ENCODE results near the gene ABCB10. TPM values are rescaled to one million over a fixed set of nuclear protein-coding genes. Genes with fewer than 3 reads are reported as not detected.
"Not testable (repeated sequence)": the region's sequence is repeated elsewhere in the genome, so short reads cannot be mapped to it uniquely, and the experiment has no call there.

The ABCB10 gene
- total and polyA plus RNA-seq, 2 donors (not counting 1 experiment from before 2014, with no cell fraction given) = 11.3 to 14.9 TPM

DNA sequence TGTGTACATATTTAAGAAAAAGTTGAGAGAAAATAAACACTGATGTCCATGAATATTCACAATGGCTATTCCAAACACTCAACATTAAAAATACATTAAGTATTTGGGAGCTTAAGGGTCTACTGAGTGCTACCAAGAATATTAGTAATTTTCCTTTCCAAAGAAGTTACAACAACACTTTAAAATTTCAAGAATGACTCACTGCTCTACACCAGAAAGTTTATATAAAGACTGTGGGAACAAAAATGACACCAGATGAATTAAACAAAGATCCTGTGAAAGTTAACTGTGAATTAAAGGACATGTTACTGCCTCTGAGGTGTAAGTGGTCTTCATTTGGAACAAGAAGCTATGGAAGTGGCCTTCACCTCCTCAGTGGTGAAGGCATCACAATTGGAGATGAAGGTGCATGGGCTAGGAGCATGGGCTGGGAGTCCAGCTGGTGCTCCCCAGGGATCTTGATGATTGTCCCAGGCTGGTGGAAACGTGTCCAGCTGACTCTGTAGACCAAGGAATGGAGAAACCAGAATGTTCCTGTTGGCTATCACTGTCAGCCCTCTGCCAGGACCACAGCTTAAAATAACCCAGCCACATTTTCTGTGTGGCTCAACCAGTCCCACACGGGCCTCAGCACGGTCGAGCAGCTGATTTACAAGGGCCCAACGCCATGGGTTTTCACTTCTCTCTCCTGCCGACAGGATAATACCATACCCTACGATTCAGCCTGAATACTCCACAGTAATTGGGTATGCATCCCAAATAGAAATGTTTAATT, 38.6 kb upstream of the ABCB10 start:
- peak overlapping the region in 1 of 4 experiments; percentile 12 for H3K4me3 ChIP-seq (replicated peaks in 1 of 4; ENCODE audit: control extremely low read depth in 1 of 4, insufficient read depth in 1 of 4, low read depth in 3 of 4, low read length in 4 of 4)
- peak overlapping the region; percentile 86 for H3K27ac ChIP-seq (ENCODE audit: insufficient read depth, low read length)
- TF ChIP-seq, protein P1, sequence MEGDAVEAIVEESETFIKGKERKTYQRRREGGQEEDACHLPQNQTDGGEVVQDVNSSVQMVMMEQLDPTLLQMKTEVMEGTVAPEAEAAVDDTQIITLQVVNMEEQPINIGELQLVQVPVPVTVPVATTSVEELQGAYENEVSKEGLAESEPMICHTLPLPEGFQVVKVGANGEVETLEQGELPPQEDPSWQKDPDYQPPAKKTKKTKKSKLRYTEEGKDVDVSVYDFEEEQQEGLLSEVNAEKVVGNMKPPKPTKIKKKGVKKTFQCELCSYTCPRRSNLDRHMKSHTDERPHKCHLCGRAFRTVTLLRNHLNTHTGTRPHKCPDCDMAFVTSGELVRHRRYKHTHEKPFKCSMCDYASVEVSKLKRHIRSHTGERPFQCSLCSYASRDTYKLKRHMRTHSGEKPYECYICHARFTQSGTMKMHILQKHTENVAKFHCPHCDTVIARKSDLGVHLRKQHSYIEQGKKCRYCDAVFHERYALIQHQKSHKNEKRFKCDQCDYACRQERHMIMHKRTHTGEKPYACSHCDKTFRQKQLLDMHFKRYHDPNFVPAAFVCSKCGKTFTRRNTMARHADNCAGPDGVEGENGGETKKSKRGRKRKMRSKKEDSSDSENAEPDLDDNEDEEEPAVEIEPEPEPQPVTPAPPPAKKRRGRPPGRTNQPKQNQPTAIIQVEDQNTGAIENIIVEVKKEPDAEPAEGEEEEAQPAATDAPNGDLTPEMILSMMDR (conservative IDR thresholded peaks at IDR 0.05 in 1 of 2, IDR thresholded peaks at IDR 0.05 in 1 of 2; ENCODE audit: low read depth in 1 of 2, low read length in 2 of 2) = peak in 1 of 2 donors; percentile 6
- no peak for TF ChIP-seq EZH2 (IDR thresholded peaks at IDR 0.05; ENCODE audit: low read length, missing control alignments)
- DNase-seq (ENCODE audit: low read depth in 2 of 2) = peak; percentile 79 to 83
- peak overlapping the region; percentile 61 for H3K4me2 ChIP-seq (ENCODE audit: extremely low read depth, insufficient read depth, low read length)
- no peaks in the 10 kb centered on the region for H4K20me1 ChIP-seq (ENCODE audit: control insufficient read depth, extremely low read depth, insufficient read depth, low read length)
- peaks cover 11% of the 10 kb centered on the region for H3K4me1 ChIP-seq (ENCODE audit: control insufficient read depth, extremely low read depth, insufficient read depth, low read length)
- no peaks in the 10 kb centered on the region for H3K9me3 ChIP-seq (ENCODE audit: control insufficient read depth, insufficient read depth, low read depth, low read length)
- no peak overlapping the region for H2AFZ ChIP-seq (ENCODE audit: low read length)
- H3K9ac ChIP-seq (ENCODE audit: insufficient read depth, low read length) = no peak overlapping the region
- peaks cover 13% of the 10 kb centered on the region for H3K36me3 ChIP-seq (ENCODE audit: control insufficient read depth, insufficient read depth, low read length)
- no peaks in the 10 kb centered on the region for H3K27me3 ChIP-seq (ENCODE audit: control insufficient read depth, insufficient read depth, low read length)
- H3K79me2 ChIP-seq (ENCODE audit: control insufficient read depth, insufficient read depth, low read length) = peaks cover 12% of the 10 kb centered on the region

DNA sequence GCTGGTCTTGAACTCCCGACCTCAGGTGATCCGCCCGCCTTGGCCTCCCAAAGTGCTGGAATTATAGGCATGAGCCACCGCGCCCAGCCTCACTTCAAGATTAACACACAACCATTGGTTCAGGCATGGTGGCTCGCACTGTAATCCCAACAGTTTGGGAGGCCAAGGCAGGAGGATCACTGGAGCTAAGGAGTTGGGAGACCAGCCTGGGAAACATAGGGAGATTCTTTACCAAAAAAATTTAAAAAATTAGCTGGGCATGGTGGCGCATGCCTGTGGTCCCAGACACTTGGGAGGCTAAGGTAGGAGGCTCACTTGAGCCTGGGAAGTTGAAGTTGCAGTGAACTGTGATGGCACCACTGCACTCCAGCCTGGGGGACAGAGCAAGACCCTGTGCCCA, 37.4 kb upstream of the ABCB10 start:
- Histone ChIP-seq H3K4me1 (ENCODE audit: control insufficient read depth, extremely low read depth, insufficient read depth, low read length) (peaks cover 11% of the 10 kb centered on the region), H3K27ac (ENCODE audit: insufficient read depth, low read length) (peak overlapping the region; percentile 86)
- not testable (repeated sequence) for H2AFZ ChIP-seq (ENCODE audit: low read length); H3K27me3 ChIP-seq (ENCODE audit: control insufficient read depth, insufficient read depth, low read length); H3K4me2 ChIP-seq (ENCODE audit: extremely low read depth, insufficient read depth, low read length); H3K4me3 ChIP-seq (replicated peaks in 1 of 4; ENCODE audit: control extremely low read depth in 1 of 4, insufficient read depth in 1 of 4, low read depth in 3 of 4, low read length in 4 of 4); H3K9me3 ChIP-seq (ENCODE audit: control insufficient read depth, insufficient read depth, low read depth, low read length); H3K36me3 ChIP-seq (ENCODE audit: control insufficient read depth, insufficient read depth, low read length); DNase-seq (ENCODE audit: low read depth in 2 of 2); H3K9ac ChIP-seq (ENCODE audit: insufficient read depth, low read length); H4K20me1 ChIP-seq (ENCODE audit: control insufficient read depth, extremely low read depth, insufficient read depth, low read length); H3K79me2 ChIP-seq (ENCODE audit: control insufficient read depth, insufficient read depth, low read length)

GRCh38 chr1:229594227-229595008, 35.9 kb upstream of the ABCB10 start:
- Histone ChIP-seq H2AFZ (ENCODE audit: low read length) (no peak overlapping the region), H3K4me1 (ENCODE audit: control insufficient read depth, extremely low read depth, insufficient read depth, low read length) (peaks cover 11% of the 10 kb centered on the region), H3K4me3 (replicated peaks in 1 of 4; ENCODE audit: control extremely low read depth in 1 of 4, insufficient read depth in 1 of 4, low read depth in 3 of 4, low read length in 4 of 4) (no peak overlapping the region), H3K9me3 (ENCODE audit: control insufficient read depth, insufficient read depth, low read depth, low read length) (no peaks in the 10 kb centered on the region), H3K79me2 (ENCODE audit: control insufficient read depth, insufficient read depth, low read length) (peaks cover 8% of the 10 kb centered on the region), H3K36me3 (ENCODE audit: control insufficient read depth, insufficient read depth, low read length) (peaks cover 10% of the 10 kb centered on the region), H3K27ac (ENCODE audit: insufficient read depth, low read length) (no peak overlapping the region), H3K27me3 (ENCODE audit: control insufficient read depth, insufficient read depth, low read length) (no peaks in the 10 kb centered on the region), H3K4me2 (ENCODE audit: extremely low read depth, insufficient read depth, low read length) (no peak overlapping the region), H3K9ac (ENCODE audit: insufficient read depth, low read length) (no peak overlapping the region), H4K20me1 (ENCODE audit: control insufficient read depth, extremely low read depth, insufficient read depth, low read length) (no peaks in the 10 kb centered on the region)
- no peak for DNase-seq (ENCODE audit: low read depth in 2 of 2)
- TF ChIP-seq EZH2 (IDR thresholded peaks at IDR 0.05; ENCODE audit: low read length, missing control alignments) = no peak
- TF ChIP-seq, protein P1 (conservative IDR thresholded peaks at IDR 0.05 in 1 of 2, IDR thresholded peaks at IDR 0.05 in 1 of 2; ENCODE audit: low read depth in 1 of 2, low read length in 2 of 2) = no peak

Measured in fibroblast of lung (primary cell).